Caco-2 (cell line): ENCODE data around the gene SPRR3. TPM values are rescaled to one million over a fixed set of nuclear protein-coding genes. Genes with fewer than 3 reads are reported as not detected.

ENCODE experiments used
- BruUV-seq: library from RNA; stranded (reverse); fragments of 400-500 nt; replicated peaks from 2 replicates; lab custom pipeline; 2021; lab: Mats Ljungman, UMichigan
- CTCF ChIA-PET: fragments of 300-600 bp; sonication (Branson Sonifier 250); formaldehyde crosslinking; loops from one replicate; lab custom pipeline; 2022; ENCODE audit warnings: antibody characterized with exemption; lab: Charles Lee
- POLR2A ChIA-PET: fragments of 300-600 bp; sonication (Branson Sonifier 250); formaldehyde crosslinking; loops from one replicate; lab custom pipeline; 2022; ENCODE audit warnings: antibody characterized with exemption; lab: Charles Lee
- DNase-seq, 2 experiments: peaks; one replicate each; pipeline versions ENCODE4 v3.0.0 to v3.0.0-alpha.2; 2020 to 2022
- H3K27me3 ChIP-seq: replicated peaks from 2 replicates; pipeline ENCODE4 v1.6.0; 2011; ENCODE audit warnings: low read length; ENCODE audit not compliant: control insufficient read depth, insufficient read depth
- H3K36me3 ChIP-seq: 2 replicates; pipeline ENCODE4 v1.5.1; 2011; ENCODE audit warnings: low read length; ENCODE audit not compliant: control insufficient read depth, insufficient read depth
- H3K4me1 ChIP-seq: fragments of 250-450 bp; sonication (Bioruptor Pico); 2 replicates; pipeline ENCODE4 v1.5.1; 2020; ENCODE audit warnings: mild to moderate bottlenecking
- H3K4me3 ChIP-seq: 2 replicates; pipeline ENCODE4 v1.5.1; 2011; ENCODE audit warnings: low read depth, mild to moderate bottlenecking, control low read depth, low read length
- H3K9me3 ChIP-seq: fragments of 250-450 bp; sonication (Bioruptor Pico); 2 replicates; pipeline ENCODE4 v1.5.1; 2020; ENCODE audit warnings: mild to moderate bottlenecking, moderate library complexity
- H3K27ac Mint-ChIP-seq: one replicate; pipeline ENCODE4 v1.8.0; 2022; ENCODE audit warnings: mixed read lengths; ENCODE audit not compliant: unreplicated experiment
- H3K27me3 Mint-ChIP-seq: one replicate; pipeline ENCODE4 v1.8.0; 2022; ENCODE audit warnings: mixed read lengths; ENCODE audit not compliant: insufficient read depth, unreplicated experiment
- H3K36me3 Mint-ChIP-seq: one replicate; pipeline ENCODE4 v1.8.0; 2022; ENCODE audit warnings: mild to moderate bottlenecking, mixed read lengths; ENCODE audit not compliant: insufficient read depth, unreplicated experiment
- H3K4me1 Mint-ChIP-seq: one replicate; pipeline ENCODE4 v1.8.0; 2022; ENCODE audit warnings: low read depth, mixed read lengths; ENCODE audit not compliant: unreplicated experiment
- H3K4me3 Mint-ChIP-seq: one replicate; pipeline ENCODE4 v1.8.0; 2022; ENCODE audit warnings: mild to moderate bottlenecking, moderate library complexity, mixed read lengths; ENCODE audit not compliant: unreplicated experiment
- H3K9me3 Mint-ChIP-seq: one replicate; pipeline ENCODE4 v1.8.0; 2022; ENCODE audit warnings: mixed read lengths; ENCODE audit not compliant: unreplicated experiment
- intact Hi-C: fragments of 100-400 bp; cut with micrococcal nuclease; formaldehyde crosslinking; loops from one replicate; pipeline ENCODE4 v1.10.0; 2022; ENCODE audit not compliant: unreplicated experiment
- total RNA-seq: library from RNA; stranded (reverse); gene quantifications from 2 replicates; pipeline ENCODE4 v1.2.3, GENCODE V29; 2022
- TF ChIP-seq, protein P1 (sequence below), 2 experiments: fragments of 200-600 bp in 1 of 2; IDR thresholded peaks; 1 replicate in 1 of 2; 2 replicates in 1 of 2; pipeline versions ENCODE4 v1.5.1 to v1.8.0; 2011 to 2022; ENCODE audit warnings: antibody characterized with exemption in 1 of 2, control low read depth in 1 of 2, inconsistent platforms in 1 of 2, low read depth in 1 of 2, low read length in 1 of 2, mild to moderate bottlenecking in 1 of 2, moderate library complexity in 1 of 2; ENCODE audit not compliant: insufficient read depth in 1 of 2, severe bottlenecking in 1 of 2, unreplicated experiment in 1 of 2

The SPRR3 gene
- total RNA-seq, 1 experiment from 2014 or later = 0.70 TPM

DNA sequence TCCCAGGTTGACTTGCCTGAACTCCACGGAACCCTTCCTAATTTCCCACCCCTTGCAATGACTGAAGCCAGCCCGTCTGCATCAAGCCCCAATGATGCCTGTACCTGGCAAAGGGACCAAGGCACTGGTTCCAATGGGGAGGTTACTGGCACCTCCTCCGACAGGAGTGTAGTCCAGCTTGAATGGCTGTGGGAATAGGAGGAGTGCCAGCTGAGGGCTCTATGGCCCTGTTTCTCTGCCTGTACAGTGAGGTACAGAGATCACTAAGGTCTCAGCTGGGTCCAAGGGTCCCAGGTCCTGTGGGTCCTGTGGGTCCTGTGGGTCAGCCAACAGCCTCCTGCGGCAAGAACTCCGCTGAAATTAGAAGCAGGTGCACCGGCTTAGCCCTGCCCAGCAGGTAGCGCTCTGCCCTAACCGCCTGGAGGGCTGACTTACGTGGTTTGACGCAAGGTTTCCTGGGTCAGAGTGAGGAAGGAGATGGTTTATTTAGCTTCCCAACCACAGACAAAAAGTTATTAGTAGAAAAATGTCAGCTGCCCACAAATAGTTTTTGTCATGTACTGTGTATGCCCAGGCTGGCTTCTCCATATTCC, 41.0 kb upstream of the SPRR3 start:
- no peaks in the 10 kb centered on the region for H3K4me1 ChIP-seq

DNA sequence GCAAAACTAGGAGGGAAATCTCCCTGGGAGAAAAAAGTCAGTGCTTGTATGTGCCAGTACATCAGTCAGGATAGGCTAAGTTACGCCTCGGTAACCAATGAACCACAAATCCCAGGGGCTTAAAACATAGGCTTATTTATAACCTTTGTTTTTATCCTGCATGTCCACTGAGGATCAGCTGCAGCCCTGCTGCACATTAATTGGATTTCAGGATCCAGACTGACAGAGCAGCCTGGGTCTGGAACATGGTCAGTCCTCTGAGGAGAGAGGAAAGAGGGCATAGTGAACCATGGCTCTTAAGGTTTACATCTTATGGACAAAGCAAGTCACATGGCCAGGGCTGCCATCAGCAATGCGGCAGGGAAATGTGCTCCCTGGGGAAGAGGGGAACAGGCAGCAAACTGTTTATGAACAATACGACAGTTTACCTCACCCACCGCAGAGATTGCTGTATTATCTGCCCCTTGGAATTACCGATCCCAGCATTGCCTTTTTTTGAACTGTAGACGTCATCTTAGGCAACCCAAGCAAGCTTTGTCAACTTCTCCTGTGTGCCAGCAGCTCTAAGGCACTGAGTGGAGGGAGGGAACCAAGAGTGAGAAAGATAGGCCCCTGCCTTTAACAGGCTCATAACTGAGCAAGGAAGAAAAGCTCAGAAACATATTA, 40.2 kb upstream of the SPRR3 start:
- no peak overlapping the region for H3K4me3 ChIP-seq
- peaks cover 1% of the 10 kb centered on the region for H3K27me3 ChIP-seq
- DNase-seq = no peak
- TF ChIP-seq, protein P1, sequence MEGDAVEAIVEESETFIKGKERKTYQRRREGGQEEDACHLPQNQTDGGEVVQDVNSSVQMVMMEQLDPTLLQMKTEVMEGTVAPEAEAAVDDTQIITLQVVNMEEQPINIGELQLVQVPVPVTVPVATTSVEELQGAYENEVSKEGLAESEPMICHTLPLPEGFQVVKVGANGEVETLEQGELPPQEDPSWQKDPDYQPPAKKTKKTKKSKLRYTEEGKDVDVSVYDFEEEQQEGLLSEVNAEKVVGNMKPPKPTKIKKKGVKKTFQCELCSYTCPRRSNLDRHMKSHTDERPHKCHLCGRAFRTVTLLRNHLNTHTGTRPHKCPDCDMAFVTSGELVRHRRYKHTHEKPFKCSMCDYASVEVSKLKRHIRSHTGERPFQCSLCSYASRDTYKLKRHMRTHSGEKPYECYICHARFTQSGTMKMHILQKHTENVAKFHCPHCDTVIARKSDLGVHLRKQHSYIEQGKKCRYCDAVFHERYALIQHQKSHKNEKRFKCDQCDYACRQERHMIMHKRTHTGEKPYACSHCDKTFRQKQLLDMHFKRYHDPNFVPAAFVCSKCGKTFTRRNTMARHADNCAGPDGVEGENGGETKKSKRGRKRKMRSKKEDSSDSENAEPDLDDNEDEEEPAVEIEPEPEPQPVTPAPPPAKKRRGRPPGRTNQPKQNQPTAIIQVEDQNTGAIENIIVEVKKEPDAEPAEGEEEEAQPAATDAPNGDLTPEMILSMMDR (IDR thresholded peaks at IDR 0.05; ENCODE audit: insufficient read depth in 1 of 2, low read depth in 1 of 2, low read length in 1 of 2, severe bottlenecking in 1 of 2, unreplicated experiment in 1 of 2) = no peak
- no peaks in the 10 kb centered on the region for H3K9me3 ChIP-seq
- ChIA-PET POLR2A (no interaction called here), CTCF (interaction anchor here (1.1 kb wide), 1 partner anchor 231 kb away, joined by 3 read pairs; no protein-coding TSS in a partner anchor)
- Mint-ChIP-seq H3K4me3 (no peak overlapping the region), H3K4me1 (no peaks in the 10 kb centered on the region), H3K27me3 (peaks cover 3% of the 10 kb centered on the region), H3K36me3 (no peaks in the 10 kb centered on the region), H3K27ac (no peak overlapping the region), H3K9me3 (no peaks in the 10 kb centered on the region)
- intact Hi-C loops = no loop called here
- no peaks in the 10 kb centered on the region for H3K4me1 ChIP-seq
- BruUV-seq = no TSS peak
- no peaks in the 10 kb centered on the region for H3K36me3 ChIP-seq

More for the DNA sequence above, 41.0 kb upstream of the SPRR3 start:
- DNase-seq = peak in 1 of 2 experiments; percentile 6
- no peaks in the 10 kb centered on the region for H3K36me3 Mint-ChIP-seq
- H3K27me3 Mint-ChIP-seq = peaks cover 3% of the 10 kb centered on the region
- H3K36me3 ChIP-seq = no peaks in the 10 kb centered on the region
- intact Hi-C loops = no loop called here
- H3K9me3 Mint-ChIP-seq = no peaks in the 10 kb centered on the region
- H3K4me3 ChIP-seq = no peak overlapping the region
- peaks cover 1% of the 10 kb centered on the region for H3K27me3 ChIP-seq
- H3K4me3 Mint-ChIP-seq = no peak overlapping the region
- BruUV-seq = no TSS peak
- TF ChIP-seq, protein P1 (IDR thresholded peaks at IDR 0.05; ENCODE audit: insufficient read depth in 1 of 2, low read depth in 1 of 2, low read length in 1 of 2, severe bottlenecking in 1 of 2, unreplicated experiment in 1 of 2) = no peak
- no peaks in the 10 kb centered on the region for H3K4me1 Mint-ChIP-seq
- no peaks in the 10 kb centered on the region for H3K9me3 ChIP-seq
- ChIA-PET CTCF (interaction anchor here (1.1 kb wide), 1 partner anchor 232 kb away, joined by 3 read pairs; no protein-coding TSS in a partner anchor), POLR2A (no interaction called here)
- H3K27ac Mint-ChIP-seq = no peak overlapping the region

DNA sequence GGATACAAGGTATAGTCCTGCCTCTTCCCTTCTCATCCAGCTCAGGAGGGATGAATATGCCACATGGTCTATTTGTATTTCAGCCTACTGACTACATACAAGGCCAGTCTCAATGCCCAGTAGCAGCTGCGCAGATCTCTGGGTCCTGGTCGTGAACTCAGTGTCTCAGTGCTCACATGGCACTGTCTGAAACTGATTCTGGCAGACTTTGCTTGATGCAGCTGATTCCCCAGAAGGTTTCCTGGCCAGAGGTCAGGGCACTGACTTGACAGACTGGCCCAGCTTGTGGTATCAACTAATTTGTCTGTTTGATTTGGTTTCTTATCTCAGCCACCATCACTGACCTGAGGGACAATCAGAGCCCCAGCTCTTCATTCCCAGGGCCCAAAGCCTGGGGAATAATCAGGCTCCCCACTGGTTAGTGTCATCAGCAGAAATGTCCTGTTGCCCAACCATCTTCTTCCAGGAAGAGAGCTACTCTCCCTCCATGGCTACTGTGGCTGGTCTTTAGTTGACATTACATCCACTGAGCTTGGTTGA, 38.6 kb upstream of the SPRR3 start:
- intact Hi-C loops = no loop called here
- TF ChIP-seq, protein P1 (IDR thresholded peaks at IDR 0.05; ENCODE audit: insufficient read depth in 1 of 2, low read depth in 1 of 2, low read length in 1 of 2, severe bottlenecking in 1 of 2, unreplicated experiment in 1 of 2) = no peak

More for the DNA sequence above, 38.6 kb upstream of the SPRR3 start:
- H3K4me1 ChIP-seq = no peaks in the 10 kb centered on the region
- peaks cover 1% of the 10 kb centered on the region for H3K27me3 ChIP-seq
- H3K4me3 ChIP-seq = no peak overlapping the region
- no peaks in the 10 kb centered on the region for H3K36me3 ChIP-seq
- Mint-ChIP-seq H3K4me1 (no peaks in the 10 kb centered on the region), H3K4me3 (no peak overlapping the region), H3K27ac (no peak overlapping the region), H3K27me3 (peaks cover 9% of the 10 kb centered on the region), H3K9me3 (no peaks in the 10 kb centered on the region), H3K36me3 (no peaks in the 10 kb centered on the region)
- POLR2A ChIA-PET = no interaction called here
- no peaks in the 10 kb centered on the region for H3K9me3 ChIP-seq
- CTCF ChIA-PET = no interaction called here
- no peak for DNase-seq
- no TSS peak for BruUV-seq
